Stimulated activated CD4-positive, alpha-beta T cell treated with anti-CD3 and anti-CD28 coated beads, Interleukin-1b, Interleukin-23, amount 100 ng/mL, for 48 hours (primary cell): ENCODE measurements around the gene SLC16A1.
"Not testable (repeated sequence)": the region's sequence is repeated elsewhere in the genome, so short reads cannot be mapped to it uniquely, and the experiment has no call there.

Experiments used
- DNase-seq: peaks from one replicate; pipeline ENCODE4 v3.0.0-alpha.2; 2020

The SLC16A1 gene

DNA sequence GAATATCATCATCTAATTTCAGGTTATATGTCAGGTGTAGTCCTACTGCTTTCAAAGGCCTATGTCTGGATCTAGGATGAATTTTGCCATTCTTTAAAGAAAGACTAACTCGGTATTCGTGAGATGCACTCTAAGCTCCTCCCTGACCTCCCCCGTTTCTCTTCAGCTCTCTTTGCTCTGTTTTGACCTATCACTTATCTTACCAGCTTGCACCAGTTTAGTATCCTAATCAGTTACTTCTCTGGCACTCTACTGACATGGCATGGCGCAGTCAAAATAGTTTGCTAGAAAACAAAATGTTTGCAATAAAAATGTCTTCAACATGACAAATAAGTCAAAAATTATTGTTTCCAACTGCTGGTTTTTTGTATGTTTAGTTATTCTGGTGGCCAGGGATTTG is 8.4 kb upstream of the SLC16A1 start:
- no peak for DNase-seq

DNA sequence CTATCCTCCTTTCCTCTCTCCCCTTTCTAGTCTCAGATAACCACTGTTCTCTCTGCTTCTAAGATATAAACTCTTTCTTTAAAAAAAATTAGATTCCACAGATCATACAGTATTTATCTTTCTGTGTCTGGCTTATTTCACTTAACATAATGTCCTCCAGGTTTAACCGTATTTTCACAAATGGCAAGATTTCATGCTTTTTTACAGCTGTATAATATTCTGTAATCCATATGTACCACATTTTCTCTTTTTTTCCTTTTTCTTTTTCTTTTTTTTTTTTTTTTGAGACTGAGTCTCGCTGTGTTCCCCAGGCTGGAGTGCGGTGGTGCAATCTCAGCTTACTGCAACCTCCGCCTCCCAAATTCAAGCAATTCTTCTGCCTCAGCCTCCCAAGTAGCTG is 5.1 kb upstream of the SLC16A1 start:
- DNase-seq: no peak

DNA sequence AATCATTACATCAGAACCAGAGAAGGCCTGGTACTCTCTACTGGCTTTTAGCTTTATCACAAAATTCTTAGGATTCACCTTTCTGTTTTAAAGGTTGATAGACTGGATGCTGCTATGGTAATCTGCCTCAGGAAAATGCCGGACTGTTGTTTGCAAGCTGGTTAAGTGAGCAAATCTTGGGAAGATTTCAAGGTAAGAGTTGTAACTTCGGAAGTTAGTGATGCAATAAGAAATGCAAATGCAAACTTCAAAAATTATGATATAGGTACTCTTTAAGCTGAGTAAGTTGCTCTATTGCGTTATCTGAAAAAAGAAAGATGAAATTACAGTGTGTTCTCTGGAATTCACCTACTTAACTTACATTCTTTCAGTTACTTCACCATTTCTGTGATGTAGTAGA is 4.4 kb upstream of the SLC16A1 start:
- no peak for DNase-seq

DNA sequence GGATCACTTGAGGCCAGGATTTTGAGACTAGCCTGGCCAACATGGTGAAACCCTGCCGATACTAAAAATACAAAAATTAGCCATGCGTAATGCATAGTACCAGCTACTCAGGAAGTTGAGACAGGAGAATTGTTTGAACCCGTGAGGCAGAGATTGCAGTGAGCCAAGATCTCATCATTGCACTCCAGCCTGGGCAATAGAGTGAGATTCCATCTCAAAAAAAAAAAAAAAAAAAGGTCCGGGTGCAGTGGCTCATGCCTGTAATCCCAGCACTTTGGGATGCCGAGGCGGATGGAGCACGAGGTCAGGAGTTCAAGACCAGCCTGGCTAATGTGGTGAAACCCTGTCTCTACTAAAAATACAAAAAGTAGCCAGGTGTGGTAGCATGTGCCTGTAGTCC is 2.2 kb upstream of the SLC16A1 start:
- DNase-seq: not testable (repeated sequence)

GRCh38 chr1:112957133-112957812 is 1.3 kb upstream of the SLC16A1 start:
- DNase-seq: peak; percentile 63

DNA sequence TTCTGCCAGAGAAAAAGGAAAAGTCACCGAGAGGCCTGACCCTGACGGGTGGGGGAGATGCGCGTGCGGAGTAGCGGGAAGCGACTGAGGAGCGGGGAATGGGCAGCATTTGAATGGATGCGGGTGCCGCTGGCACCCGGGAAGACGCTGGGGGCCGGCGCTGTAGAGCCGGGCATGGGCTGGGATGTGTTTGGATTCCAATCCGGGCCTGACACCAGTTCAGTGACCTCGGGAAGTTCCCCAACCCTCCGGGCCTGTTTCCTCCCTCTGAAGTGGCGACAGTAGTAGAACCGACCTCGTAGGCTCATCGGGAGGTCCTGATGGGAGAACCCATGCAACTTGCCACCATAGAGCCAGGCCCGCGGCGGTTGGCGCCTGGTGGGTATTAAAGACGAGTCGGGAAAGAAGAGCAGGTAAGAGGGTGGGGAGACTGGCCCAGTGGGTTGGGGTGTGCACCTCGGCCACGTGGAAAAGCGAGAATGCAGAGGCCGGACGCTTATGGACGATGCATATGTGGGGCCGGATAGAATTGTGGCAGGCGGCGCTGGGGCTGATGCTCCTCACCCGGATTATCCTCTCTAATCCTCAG is 642 bp upstream of the SLC16A1 start:
- peak; percentile 33 for DNase-seq

GRCh38 chr1:112954945-112955772 is 837 bp downstream of the SLC16A1 start:
- DNase-seq: peak; percentile 72

DNA sequence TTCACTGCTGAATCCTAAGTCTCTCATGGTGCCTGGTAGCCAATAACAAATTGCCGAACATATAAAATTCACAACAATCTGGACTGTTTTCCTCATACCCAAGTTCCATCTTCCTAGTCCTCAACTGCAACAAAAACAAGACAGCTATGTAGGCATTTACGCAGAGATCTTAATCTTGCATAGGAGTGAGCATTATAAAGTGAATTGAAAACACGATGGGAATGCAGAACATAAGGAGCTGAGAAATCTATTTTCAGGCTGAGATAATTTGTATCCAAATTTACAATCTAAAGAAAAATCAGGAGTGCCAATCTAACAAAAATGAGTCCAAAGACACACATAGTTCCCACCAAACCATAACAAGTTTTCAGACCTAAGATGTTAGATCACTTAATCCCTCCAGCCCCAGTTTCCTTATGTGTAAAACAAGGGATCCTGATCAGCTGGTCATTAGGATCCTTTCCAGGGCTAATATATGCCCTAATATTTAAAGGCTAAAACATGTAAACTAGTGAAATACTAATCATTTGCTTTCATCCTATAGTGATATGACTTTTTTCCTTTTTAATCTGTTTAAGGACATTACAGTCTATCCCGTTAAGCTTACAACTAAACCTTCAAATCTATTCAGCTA is 1.9 kb downstream of the SLC16A1 start:
- no peak for DNase-seq

DNA sequence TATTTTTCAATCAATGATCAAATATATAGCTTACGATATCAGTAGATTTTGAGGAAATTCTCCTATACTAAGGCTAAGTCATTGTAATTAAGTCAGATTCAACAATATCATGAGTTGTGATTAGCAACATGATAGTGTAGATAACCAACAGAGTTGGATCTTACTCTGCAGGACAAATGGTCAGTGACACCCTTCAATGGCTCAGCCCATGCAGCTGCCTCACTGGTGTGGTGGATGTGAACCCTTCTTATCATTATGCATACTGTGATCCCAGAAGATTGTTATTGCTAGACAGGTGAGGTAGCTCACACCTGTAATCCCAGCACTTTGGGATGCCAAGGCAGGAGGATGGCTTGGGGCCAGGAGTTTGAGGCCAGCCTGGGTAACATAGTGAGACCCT is 5.6 kb downstream of the SLC16A1 start:
- DNase-seq: no peak

DNA sequence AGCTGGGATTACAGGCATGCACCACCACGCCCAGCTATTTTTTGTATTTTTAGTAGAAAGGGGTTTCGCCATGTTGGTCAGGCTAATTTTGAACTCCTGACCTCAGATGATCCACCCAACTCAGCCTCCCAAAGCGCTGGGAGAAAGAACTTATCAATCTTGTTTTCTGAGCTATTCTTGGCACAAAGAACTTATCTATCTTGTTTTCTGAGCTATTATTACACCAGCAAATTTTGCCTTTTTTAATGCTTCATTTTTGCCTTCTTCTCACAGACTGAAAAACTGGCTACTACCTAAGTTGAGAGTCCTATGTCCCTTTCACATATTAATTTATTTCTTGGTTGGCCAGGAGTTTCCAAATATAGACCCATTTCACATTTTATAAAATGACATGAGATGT is 9.3 kb downstream of the SLC16A1 start:
- DNase-seq: no peak

- no peak for DNase-seq
Observed at GRCh38 chr1:112939810-112940209, 16.2 kb downstream of the SLC16A1 start.

- DNase-seq: no peak
Observed at GRCh38 chr1:112938210-112938609, 17.8 kb downstream of the SLC16A1 start.

DNA sequence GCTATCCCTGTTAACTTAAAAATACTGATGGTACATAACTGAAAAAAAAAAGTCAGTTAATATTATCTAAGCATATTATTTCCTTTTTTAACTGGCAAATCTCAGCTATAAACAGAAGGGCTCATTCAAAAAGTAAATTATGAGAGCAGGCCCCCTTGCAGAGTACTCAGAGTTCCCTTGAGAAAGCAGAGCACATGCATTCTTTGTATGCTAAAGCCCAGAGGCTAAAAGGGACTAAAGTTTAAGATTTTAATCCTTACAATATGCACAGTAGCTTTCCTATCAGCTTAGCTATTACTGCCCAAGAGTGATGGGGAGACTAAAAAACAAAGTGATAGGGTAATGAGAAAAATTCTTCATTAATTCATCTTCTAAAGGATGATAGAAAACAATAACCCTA is 18.5 kb downstream of the SLC16A1 start:
- no peak for DNase-seq

GRCh38 chr1:112937070-112937469 is 18.9 kb downstream of the SLC16A1 start:
- DNase-seq: no peak

DNA sequence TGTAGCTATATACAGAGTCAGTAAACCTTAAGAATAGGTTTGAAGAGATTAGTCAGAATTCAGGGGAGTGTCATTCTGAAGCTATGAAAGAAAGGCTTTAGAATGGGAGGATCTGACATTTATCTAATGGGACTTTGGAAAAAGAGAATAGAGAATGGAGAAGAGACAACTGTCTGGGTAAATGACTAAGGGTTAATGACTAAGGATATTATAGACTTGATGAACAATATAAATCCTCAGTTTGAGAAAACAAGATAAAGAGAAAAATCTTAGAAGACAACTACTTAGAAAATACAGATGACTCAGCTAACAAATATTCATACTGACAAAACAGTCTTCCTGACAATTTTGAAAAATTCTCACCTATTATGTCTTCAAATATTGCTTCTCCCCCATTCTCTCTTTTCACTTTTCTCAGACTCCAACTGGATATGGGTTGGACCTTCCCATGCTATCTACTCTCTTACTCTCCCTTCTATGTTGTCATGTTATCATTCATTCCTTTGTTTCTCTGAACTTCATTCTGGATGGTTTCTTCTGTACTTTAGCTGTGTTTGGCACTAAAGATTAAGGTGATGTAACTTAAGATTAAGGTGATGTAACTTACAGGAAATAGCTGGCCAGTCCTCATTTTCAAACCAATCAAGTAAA is 20.4 kb downstream of the SLC16A1 start:
- DNase-seq: no peak

DNA sequence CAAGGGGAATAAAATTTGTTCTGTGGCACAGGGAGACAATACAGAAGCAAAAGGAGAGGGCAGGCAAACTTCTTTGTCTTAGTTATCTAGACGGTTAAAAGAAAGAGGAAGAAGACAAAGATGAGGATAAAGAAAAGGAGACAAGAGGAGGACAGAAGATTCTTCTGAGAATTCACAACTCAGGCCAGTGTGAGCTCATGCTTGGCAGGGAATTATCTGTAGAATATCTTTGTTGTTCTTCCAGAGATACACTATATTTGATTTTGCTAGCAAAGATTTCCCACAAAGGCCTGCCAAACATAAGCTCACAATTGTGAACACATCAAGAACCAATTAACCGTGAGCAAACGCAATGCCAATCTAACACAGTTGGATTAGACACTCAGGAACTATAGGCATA is 21.4 kb downstream of the SLC16A1 start:
- DNase-seq: no peak

GRCh38 chr1:112933820-112934571 is 22.0 kb downstream of the SLC16A1 start:
- DNase-seq: no peak

GRCh38 chr1:112929979-112930378 is 26.0 kb downstream of the SLC16A1 start:
- no peak for DNase-seq

DNA sequence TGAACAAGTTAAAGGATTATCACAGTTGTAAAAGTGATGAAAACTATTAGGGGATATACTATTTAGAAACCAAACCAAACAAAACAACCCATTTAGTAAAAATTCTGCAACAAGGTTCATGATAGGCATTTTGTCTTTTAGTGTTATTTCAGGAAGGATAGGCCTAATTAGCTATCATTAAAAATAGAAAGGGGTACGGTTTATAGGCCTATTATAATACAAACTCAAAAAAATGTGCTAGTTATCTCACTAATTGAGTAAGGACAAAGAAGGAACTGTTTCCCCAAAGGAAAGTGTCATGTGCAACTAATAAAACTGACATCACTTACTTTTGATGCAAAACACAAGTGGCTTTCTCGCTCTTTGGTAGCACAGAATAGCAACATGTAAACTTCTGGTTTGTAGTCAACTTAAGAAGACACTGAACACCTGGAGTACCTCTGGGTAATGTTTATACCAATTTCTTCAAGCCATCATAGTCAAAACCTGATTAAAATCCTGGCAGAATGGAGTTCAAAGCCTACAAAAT is 28.5 kb downstream of the SLC16A1 start:
- DNase-seq: no peak

DNA sequence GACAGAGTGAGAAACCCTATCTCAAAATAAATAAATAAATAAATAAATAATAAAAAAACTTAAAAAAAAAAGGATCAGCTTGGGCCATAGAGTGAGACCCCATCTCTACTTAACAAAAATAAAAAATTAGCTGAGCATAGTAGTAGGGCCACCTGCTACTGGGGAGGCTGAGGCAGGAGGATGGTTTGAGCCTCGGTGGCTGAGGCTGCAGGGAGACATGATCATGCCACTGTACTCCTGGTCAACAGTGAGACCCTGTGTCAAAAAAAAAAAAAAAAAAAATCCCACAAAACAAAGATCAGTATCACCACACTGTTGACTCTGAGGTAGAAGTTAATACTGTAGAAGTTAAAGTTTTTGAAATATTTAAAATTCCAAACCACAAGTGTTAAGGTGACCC is 29.1 kb downstream of the SLC16A1 start:
- DNase-seq: no peak

GRCh38 chr1:112925015-112925414 is 31.0 kb downstream of the SLC16A1 start:
- DNase-seq: no peak

GRCh38 chr1:112923959-112924349 is 32.0 kb downstream of the SLC16A1 start:
- no peak for DNase-seq
